Activated naive CD8-positive, alpha-beta T cell treated with anti-CD3 and anti-CD28 coated beads, Interleukin-2, amount 10 ng/mL, durations not matched to agents 7 days and 5 days (primary cell): Measurements from ENCODE around the gene TMEM201. TPM values are rescaled to one million over a fixed set of nuclear protein-coding genes. Genes with fewer than 3 reads are reported as not detected.
A peak's percentile ranks its signal among the peaks of the same experiment; 100 is the strongest.
"Not testable (repeated sequence)": the region's sequence is repeated elsewhere in the genome, so short reads cannot be mapped to it uniquely, and the experiment has no call there.

Source experiments
- ATAC-seq: fragments of 150-1000 bp; cut with Tn5 transposase; one replicate; pipeline ENCODE4 v1.10.0; 2021; ENCODE audit warnings: low read depth, moderate library complexity
- POLR2A ChIA-PET: fragments of 350-600 bp; sonication (Branson Sonifier 250); formaldehyde crosslinking; loops from one replicate; lab custom pipeline; 2021; ENCODE audit warnings: antibody characterized with exemption; lab: Charles Lee
- DNase-seq: peaks from one replicate; pipeline ENCODE4 v3.0.0; 2021
- H3K27ac Mint-ChIP-seq: one replicate; pipeline ENCODE4 v1.8.0; 2022; ENCODE audit warnings: mild to moderate bottlenecking, mixed read lengths
- H3K27me3 Mint-ChIP-seq: one replicate; pipeline ENCODE4 v1.8.0; 2022; ENCODE audit warnings: mild to moderate bottlenecking, moderate library complexity, mixed read lengths
- H3K36me3 Mint-ChIP-seq: one replicate; pipeline ENCODE4 v1.8.0; 2021; ENCODE audit warnings: mild to moderate bottlenecking, mixed read lengths
- H3K4me1 Mint-ChIP-seq: one replicate; pipeline ENCODE4 v1.8.0; 2021; ENCODE audit warnings: mixed read lengths
- H3K4me3 Mint-ChIP-seq: one replicate; pipeline ENCODE4 v1.8.0; 2022; ENCODE audit warnings: mild to moderate bottlenecking, moderate library complexity, mixed read lengths
- H3K9me3 Mint-ChIP-seq: one replicate; pipeline ENCODE4 v1.8.0; 2021; ENCODE audit warnings: mixed read lengths
- total RNA-seq, 2 experiments: library from RNA; stranded (reverse); gene quantifications; one replicate each; pipeline ENCODE4 v1.2.3, GENCODE V29; 2021

TMEM201 gene
- total RNA-seq, 2 experiments from 2014 or later = 16.1 TPM

DNA sequence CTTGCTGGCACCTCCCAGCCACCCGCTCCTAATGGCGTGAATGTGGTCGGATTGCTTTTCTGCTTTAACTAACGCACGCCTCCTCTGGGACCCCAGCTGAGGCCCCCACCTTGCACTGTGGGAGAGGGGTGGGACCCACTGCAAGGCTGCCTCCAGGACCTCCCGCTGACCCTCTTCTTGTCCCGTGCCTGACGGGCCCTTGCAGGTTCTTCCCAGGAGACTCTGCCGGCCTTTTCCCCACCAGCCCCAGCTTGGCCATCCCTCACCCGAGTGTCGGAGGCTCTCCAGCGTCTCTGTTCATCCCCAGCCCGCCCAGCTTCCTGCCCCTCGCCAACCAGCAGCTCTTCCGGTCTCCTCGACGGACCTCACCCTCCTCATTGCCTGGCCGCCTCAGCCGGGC, 18.6 kb downstream of the TMEM201 start:
- ATAC-seq (no peak), DNase-seq (no peak)
- Mint-ChIP-seq H3K27me3 (no peaks in the 10 kb centered on the region), H3K4me1 (no peaks in the 10 kb centered on the region), H3K36me3 (no peaks in the 10 kb centered on the region), H3K27ac (no peak overlapping the region), H3K4me3 (no peak overlapping the region), H3K9me3 (no peaks in the 10 kb centered on the region)
- POLR2A ChIA-PET = no interaction called here

GRCh38 chr1:9609998-9610397, 21.3 kb downstream of the TMEM201 start:
- no peak overlapping the region for H3K27ac Mint-ChIP-seq
- no peak overlapping the region for H3K4me3 Mint-ChIP-seq
- H3K36me3 Mint-ChIP-seq = no peaks in the 10 kb centered on the region
- H3K27me3 Mint-ChIP-seq = no peaks in the 10 kb centered on the region
- ATAC-seq (no peak), DNase-seq (no peak)
- POLR2A ChIA-PET = no interaction called here
- H3K9me3 Mint-ChIP-seq = no peaks in the 10 kb centered on the region
- H3K4me1 Mint-ChIP-seq = no peaks in the 10 kb centered on the region

GRCh38 chr1:9610548-9610947, 21.8 kb downstream of the TMEM201 start:
- Mint-ChIP-seq H3K27ac (no peak overlapping the region), H3K36me3 (no peaks in the 10 kb centered on the region), H3K27me3 (no peaks in the 10 kb centered on the region), H3K4me3 (no peak overlapping the region), H3K4me1 (no peaks in the 10 kb centered on the region), H3K9me3 (no peaks in the 10 kb centered on the region)
- POLR2A ChIA-PET = no interaction called here
- DNase-seq (no peak), ATAC-seq (no peak)

DNA sequence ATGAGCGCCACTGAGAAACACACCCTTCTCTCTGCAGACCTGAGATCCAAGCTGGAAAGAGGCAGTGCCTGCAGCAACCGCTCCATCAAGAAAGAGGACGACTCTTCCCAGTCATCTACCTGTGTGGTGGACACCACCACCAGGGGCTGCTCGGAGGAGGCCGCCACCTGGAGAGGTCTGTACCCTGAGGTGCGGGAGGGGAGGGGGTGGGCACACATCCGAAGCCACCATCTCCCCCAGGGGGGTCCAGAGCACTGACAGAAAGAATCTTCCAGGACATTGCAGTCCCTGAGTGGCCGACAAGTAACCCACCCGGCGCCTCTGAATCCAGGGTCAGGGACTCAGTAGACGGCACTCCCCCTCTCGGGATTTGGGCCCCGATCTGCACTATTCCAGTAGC, 23.0 kb downstream of the TMEM201 start:
- ATAC-seq (no peak), DNase-seq (no peak)
- Mint-ChIP-seq H3K4me3 (no peak overlapping the region), H3K9me3 (no peaks in the 10 kb centered on the region), H3K27ac (no peak overlapping the region), H3K27me3 (no peaks in the 10 kb centered on the region), H3K4me1 (no peaks in the 10 kb centered on the region), H3K36me3 (no peaks in the 10 kb centered on the region)
- POLR2A ChIA-PET = no interaction called here

DNA sequence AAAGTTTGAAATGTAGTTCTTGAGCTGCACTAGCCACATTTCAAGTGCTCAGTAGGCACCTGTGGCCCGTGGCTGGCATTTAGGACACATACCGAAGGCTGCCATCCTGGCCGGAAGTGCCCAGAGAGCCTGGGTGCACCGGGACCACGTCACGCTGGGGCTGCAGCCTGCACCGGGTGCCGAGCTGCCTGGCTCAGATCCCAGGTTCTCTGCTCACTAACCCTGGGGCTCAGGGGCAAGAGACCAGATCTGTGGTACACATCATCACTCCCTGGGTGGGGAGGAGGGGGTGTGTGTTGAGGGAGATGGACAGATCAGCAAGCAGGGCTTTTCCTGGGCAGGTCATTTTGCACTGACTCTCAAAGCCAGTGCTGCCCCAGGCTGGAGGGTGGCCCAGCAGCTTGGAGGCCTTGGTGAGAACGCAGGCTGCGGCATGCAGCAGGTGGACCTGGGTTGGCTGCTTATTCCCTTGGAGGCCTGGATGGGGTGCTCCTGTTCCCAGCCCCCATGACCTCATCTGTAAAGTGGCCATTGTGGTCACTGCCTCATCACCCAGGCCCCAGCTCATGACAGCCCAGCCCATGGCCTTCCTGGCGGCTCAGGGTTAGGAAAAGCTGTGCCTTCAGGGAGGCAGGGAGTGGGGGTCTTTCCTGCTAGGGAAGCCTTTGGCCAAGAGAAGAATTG, 23.6 kb downstream of the TMEM201 start:
- ATAC-seq = no peak
- no peak overlapping the region for H3K27ac Mint-ChIP-seq
- no peaks in the 10 kb centered on the region for H3K9me3 Mint-ChIP-seq
- DNase-seq = no peak
- H3K4me3 Mint-ChIP-seq = no peak overlapping the region
- H3K27me3 Mint-ChIP-seq = no peaks in the 10 kb centered on the region
- no peaks in the 10 kb centered on the region for H3K36me3 Mint-ChIP-seq
- POLR2A ChIA-PET = no interaction called here
- no peaks in the 10 kb centered on the region for H3K4me1 Mint-ChIP-seq

DNA sequence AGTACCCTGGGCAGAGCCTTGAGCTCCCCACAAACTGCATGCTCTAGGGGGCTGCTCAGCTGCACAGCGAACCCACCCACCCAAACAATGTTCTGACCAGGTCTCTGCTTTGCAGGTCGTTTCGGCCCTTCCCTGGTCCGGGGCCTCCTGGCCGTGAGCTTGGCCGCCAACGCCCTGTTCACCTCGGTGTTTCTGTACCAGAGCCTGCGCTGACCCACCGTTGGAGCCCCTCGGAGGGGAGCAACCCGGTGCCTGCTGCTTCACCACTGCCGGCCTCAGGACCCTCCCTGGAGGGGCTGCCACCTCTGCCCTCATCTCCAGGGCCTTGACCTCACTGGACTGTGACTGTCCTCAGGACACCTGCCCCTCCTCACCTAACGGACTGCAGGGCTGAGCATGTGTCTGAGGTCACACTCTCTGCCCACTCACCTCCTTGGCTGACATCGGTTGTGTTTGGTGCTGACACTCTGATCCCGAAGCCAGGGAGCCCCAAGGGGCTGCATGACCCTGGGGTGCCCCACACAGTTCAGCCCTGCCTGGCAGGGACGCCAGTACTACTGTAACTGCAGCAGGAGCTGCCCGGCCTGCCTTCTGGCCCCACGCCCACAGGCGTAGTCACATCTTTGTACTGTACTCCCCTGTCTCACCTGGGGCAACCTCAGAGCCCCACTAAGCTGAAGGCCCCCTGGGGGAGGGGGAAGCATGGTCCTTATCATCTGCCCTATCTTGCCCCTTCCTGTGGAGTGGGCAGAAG, 24.3 kb downstream of the TMEM201 start:
- Mint-ChIP-seq H3K4me1 (no peaks in the 10 kb centered on the region), H3K27ac (no peak overlapping the region), H3K9me3 (no peaks in the 10 kb centered on the region), H3K4me3 (no peak overlapping the region), H3K36me3 (no peaks in the 10 kb centered on the region), H3K27me3 (no peaks in the 10 kb centered on the region)
- no peak for DNase-seq
- POLR2A ChIA-PET = no interaction called here
- ATAC-seq = no peak

- Mint-ChIP-seq H3K27me3 (no peaks in the 10 kb centered on the region), H3K4me3 (no peak overlapping the region), H3K4me1 (no peaks in the 10 kb centered on the region), H3K27ac (no peak overlapping the region), H3K36me3 (no peaks in the 10 kb centered on the region), H3K9me3 (no peaks in the 10 kb centered on the region)
- POLR2A ChIA-PET = no interaction called here
- ATAC-seq (no peak), DNase-seq (no peak)
These were observed 25.1 kb downstream of the TMEM201 start for GRCh38 chr1:9613625-9614299.

GRCh38 chr1:9615316-9616063, 26.8 kb downstream of the TMEM201 start:
- ATAC-seq (peak; percentile 89), DNase-seq (peak; percentile 70)
- Mint-ChIP-seq H3K36me3 (no peaks in the 10 kb centered on the region), H3K4me1 (no peaks in the 10 kb centered on the region), H3K27me3 (peaks cover 3% of the 10 kb centered on the region), H3K27ac (no peak overlapping the region), H3K9me3 (no peaks in the 10 kb centered on the region), H3K4me3 (no peak overlapping the region)
- POLR2A ChIA-PET = interaction anchor here (1.3 kb wide), 1 partner anchor 105 kb away, joined by 4 read pairs; no protein-coding TSS in a partner anchor

- no peak overlapping the region for H3K4me3 Mint-ChIP-seq
- no peaks in the 10 kb centered on the region for H3K9me3 Mint-ChIP-seq
- peaks cover 2% of the 10 kb centered on the region for H3K4me1 Mint-ChIP-seq
- POLR2A ChIA-PET = no interaction called here
- no peak for ATAC-seq
- peaks cover 16% of the 10 kb centered on the region for H3K27me3 Mint-ChIP-seq
- no peak overlapping the region for H3K27ac Mint-ChIP-seq
- DNase-seq = no peak
- no peaks in the 10 kb centered on the region for H3K36me3 Mint-ChIP-seq
These were observed 30.4 kb downstream of the TMEM201 start for GRCh38 chr1:9618909-9619679.

DNA sequence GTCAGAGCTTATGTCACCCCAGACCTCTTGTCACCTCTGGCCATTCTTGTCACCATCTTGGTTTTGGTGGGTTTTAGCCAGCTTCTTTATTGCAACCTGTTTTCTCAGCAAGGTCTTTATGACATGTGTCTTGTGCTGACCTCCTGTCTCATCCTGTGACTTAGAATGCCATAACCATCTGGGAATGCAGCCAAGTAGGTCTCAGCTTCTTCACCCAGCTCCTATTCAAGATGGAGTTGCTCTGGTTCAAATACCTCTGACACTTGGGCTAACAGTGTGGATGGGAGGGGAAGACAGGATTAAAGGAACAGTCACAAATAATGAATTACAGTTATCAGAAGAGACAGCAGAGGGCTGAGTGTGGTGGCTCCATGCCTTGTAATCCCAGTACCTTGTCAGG, 32.3 kb downstream of the TMEM201 start:
- H3K4me1 Mint-ChIP-seq = peaks cover 6% of the 10 kb centered on the region
- H3K9me3 Mint-ChIP-seq = no peaks in the 10 kb centered on the region
- H3K4me3 Mint-ChIP-seq = no peak overlapping the region
- POLR2A ChIA-PET = no interaction called here
- H3K36me3 Mint-ChIP-seq = no peaks in the 10 kb centered on the region
- peaks cover 17% of the 10 kb centered on the region for H3K27me3 Mint-ChIP-seq
- ATAC-seq (no peak), DNase-seq (no peak)
- H3K27ac Mint-ChIP-seq = no peak overlapping the region

DNA sequence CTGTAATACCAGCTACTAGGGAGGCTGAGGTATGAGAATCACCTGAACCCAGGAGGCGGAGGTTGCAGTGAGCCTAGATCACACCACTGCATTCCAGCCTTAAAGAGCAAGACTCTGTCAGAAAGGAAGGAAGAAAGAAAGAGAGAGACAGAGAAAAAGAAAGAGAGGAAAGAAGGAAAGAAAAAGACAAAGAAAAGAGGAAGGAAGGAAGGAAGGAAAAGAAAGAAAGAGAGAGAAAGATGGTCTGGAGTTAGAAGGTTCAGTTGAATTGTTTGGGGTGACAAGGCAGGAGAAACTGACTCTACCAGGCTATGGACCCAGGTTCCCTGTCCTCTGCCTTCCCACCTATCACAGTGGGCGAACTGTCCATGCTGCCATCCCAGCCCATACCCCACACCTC, 35.4 kb downstream of the TMEM201 start:
- H3K9me3 Mint-ChIP-seq = no peaks in the 10 kb centered on the region
- peaks cover 16% of the 10 kb centered on the region for H3K27me3 Mint-ChIP-seq
- H3K4me3 Mint-ChIP-seq = peak overlapping the region; percentile 13
- no peak for ATAC-seq
- POLR2A ChIA-PET = interaction anchor here (1.1 kb wide), 1 partner anchor 98 kb away, joined by 3 read pairs; no protein-coding TSS in a partner anchor
- H3K27ac Mint-ChIP-seq = no peak overlapping the region
- no peaks in the 10 kb centered on the region for H3K36me3 Mint-ChIP-seq
- DNase-seq = no peak
- H3K4me1 Mint-ChIP-seq = peaks cover 23% of the 10 kb centered on the region

DNA sequence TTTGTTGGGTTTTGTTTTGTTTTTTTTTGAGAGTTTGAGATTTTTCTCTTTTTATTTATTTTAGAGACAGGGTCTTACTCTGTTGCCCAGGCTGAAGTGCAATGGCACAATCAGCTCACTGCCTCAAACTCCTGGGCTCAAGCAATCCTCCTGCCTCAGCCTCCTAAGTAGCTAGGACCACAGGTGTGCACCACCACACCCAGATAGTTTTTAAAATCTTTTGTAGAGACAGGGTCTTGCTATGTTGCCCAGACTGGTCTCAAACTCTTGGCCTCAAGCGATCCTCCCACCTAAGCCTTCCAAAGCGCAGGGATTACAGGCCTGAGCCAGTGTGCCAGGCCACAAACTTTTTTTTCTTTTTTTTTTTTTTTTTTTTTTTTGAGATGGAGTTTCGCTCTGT, 36.3 kb downstream of the TMEM201 start:
- ATAC-seq, H3K36me3 Mint-ChIP-seq, H3K9me3 Mint-ChIP-seq, H3K27ac Mint-ChIP-seq, DNase-seq, H3K4me3 Mint-ChIP-seq: not testable (repeated sequence)
- peaks cover 14% of the 10 kb centered on the region for H3K27me3 Mint-ChIP-seq
- peaks cover 27% of the 10 kb centered on the region for H3K4me1 Mint-ChIP-seq
- POLR2A ChIA-PET = interaction anchor here (7.1 to 22.8 kb wide), 2 partner anchors 31 to 64 kb away, joined by 90 to 623 read pairs; partner anchors contain the start of gene PIK3CD
